ENCODE measurements around the gene SERPINB13.

- TF ChIP-seq EP300 (IDR thresholded peaks at IDR 0.05; ENCODE audit: borderline replicate concordance) (no peak), MAX (IDR thresholded peaks at IDR 0.05) (no peak), CEBPB (IDR thresholded peaks at IDR 0.05) (no peak), ZBTB7A (IDR thresholded peaks at IDR 0.05; ENCODE audit: low read depth) (no peak), TEAD4 (IDR thresholded peaks at IDR 0.05) (no peak), TAF1 (IDR thresholded peaks at IDR 0.05; ENCODE audit: low read depth) (no peak), YY1 (IDR thresholded peaks at IDR 0.05; ENCODE audit: low read depth) (no peak), EGR1 (IDR thresholded peaks at IDR 0.05) (no peak), CREB1 (IDR thresholded peaks at IDR 0.05; ENCODE audit: low read depth) (no peak), TCF12 (IDR thresholded peaks at IDR 0.05; ENCODE audit: low read depth) (no peak)
These were observed 22.6 kb upstream of the SERPINB13 start for GRCh38 chr18:63564561-63564960.

All from Ishikawa (cell line).